GM12892 (cell line): ENCODE measurements around the gene PLD1.
A peak's percentile ranks its signal among the peaks of the same experiment; 100 is the strongest.

Experiments
- DNase-seq: peaks from one replicate; pipeline ENCODE4 v3.0.0; 2011; ENCODE audit not compliant: insufficient read length
- FAIRE-seq: peaks from 2 replicates; lab custom pipeline; 2011; peaks lifted over from hg19 to GRCh38; lab: Jason Lieb, UNC
- POLR2A ChIP-seq: IDR thresholded peaks from 2 replicates; pipeline ENCODE4 v1.6.1; 2011; ENCODE audit warnings: low read depth, low read length, control low read depth
- POLR2AphosphoS5 ChIP-seq: IDR thresholded peaks from 2 replicates; pipeline ENCODE4 v1.6.1; 2011; ENCODE audit warnings: low read depth, low read length, control low read depth
- TAF1 ChIP-seq: IDR thresholded peaks from 2 replicates; pipeline ENCODE4 v1.6.1; 2011; ENCODE audit warnings: low read depth, mild to moderate bottlenecking, control low read depth, low read length, borderline replicate concordance

The PLD1 gene

DNA sequence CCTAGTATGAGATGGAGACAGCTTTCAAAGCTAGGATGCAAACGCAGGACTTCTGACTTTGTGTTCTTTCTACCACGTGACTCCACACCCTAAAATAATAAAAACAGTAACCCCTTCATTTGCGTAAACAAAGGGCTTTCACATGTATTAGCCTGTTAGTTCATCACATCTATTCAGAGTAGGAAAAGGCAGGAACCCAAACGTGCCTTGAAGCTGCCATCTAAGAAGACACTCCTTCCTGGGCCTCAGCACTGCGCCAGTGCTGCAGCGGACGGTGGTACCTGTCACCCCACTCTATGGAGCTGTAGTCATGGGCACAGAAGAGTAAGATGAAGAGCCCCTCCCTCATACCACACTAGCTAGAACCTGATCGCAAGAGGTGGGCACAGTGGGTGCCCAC is 34.3 kb downstream of the PLD1 start:
- FAIRE-seq (no peak), DNase-seq (no peak)
- TF ChIP-seq POLR2A = no peak
- no peak for TF ChIP-seq TAF1
- no peak for TF ChIP-seq POLR2AphosphoS5

DNA sequence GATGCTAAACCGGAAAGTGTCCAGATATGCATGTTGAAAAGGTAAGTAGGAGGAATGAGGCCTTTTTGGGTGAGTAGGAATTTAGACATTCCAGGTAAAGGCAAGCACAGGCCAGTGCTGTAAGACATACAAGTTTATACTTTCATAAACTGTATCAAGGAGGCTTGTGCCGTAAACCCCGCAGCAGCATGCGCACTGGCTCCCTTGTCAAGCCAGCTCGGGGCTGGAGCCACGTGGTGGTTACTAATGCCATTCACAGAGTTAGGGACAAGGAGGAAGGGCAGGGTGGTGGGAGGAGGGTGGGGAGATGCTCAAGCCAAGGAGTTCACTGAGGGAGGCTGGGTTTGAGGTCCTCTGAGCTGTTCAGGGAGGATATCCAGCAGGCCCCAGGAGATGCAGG is 35.8 kb downstream of the PLD1 start:
- TF ChIP-seq POLR2A (no peak), POLR2AphosphoS5 (no peak), TAF1 (no peak)
- no peak for DNase-seq
- FAIRE-seq = no peak

DNA sequence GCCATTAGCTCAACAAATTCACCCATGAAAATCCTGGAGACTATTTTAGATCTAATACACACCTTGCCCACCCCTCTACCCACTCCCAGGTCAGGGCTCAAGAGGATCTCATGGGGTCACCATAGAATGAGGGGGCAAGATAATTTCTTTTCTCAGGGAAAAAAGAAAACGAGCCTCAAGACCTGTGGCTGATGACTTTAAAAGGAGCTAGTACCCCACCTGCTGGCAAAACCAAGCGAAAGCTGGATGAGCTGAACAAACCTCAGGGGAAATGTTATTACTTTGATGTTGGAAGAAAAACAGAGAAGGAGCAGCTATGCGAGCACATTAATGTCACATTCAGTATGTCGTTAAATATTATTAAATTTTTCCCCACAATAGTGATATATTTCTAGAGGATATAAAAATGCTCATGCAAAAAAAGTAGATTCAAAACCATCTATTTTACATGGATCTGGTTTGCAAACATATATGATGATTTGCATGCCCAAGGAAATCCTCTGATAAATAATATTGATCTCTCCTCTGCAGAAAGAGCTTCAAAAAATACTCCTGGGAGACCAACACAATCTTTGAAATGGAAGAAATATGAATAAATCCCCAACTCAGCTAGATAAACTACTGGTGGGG is 37.7 kb downstream of the PLD1 start:
- FAIRE-seq = peak; percentile 24
- DNase-seq = peak; percentile 20
- TF ChIP-seq POLR2A (no peak), POLR2AphosphoS5 (no peak), TAF1 (no peak)

DNA sequence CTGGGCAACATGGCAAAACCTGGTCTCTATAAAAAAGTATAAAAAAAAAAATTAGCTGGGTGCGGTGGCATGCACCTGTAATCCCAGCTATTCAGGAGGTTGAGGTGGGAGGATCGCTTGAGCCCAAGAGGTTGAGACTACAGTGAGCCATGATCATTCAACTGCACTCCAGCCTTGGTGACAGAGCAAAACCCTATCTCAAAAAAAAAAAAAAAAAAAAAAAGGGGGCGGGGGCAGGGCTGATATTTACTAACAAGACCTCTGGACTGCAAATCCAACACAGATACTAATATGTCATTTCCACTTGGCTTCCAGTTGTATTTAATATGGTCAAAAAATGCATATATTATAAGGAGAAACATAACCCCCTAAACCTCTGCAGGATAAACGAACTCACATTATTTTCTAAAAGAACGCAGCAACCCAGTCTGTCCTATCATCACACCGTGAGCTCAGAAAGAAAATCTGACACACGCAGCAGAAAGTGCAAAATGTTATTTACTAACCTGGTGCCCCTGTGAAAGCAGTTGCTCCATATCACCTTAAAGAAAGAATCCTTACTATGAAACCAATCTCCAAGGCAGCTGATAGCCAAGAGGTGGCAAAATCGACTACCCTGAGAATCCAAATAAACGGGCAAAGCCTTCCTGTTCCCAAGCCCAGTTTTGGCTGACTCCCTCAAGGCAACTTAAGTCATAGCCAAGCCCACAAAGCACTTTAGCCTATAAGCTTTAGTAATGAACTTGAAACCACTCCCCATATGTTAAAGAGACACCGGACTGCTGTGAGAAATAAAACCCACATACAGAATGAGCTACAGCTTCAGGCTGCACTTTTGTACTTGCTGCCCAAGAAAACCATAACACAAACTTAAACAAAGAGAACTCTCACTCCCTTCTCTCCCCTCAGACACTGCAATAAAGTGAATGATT is 39.3 kb downstream of the PLD1 start:
- FAIRE-seq = no peak
- DNase-seq = no peak
- no peak for TF ChIP-seq TAF1

DNA sequence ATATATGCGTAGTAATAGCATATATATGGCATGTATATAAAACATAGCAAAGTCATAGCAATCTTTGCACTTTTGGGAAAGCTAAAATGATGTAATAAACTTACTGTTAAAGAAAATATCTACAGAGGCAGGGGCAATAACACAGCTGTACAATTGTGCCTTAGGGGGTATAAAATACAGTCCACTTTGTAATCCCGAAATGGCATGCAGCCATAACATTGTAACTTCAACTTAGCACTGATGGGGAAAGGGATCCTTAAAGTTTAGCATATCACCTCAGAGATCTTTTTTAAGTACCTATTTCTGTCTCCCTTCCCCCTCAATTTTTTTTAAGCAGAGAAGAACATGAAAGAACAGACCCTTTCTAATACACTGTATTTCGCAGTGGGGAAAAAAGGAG is 40.8 kb downstream of the PLD1 start:
- DNase-seq = no peak
- TF ChIP-seq TAF1 = no peak
- TF ChIP-seq POLR2AphosphoS5 = no peak
- no peak for TF ChIP-seq POLR2A
- no peak for FAIRE-seq

DNA sequence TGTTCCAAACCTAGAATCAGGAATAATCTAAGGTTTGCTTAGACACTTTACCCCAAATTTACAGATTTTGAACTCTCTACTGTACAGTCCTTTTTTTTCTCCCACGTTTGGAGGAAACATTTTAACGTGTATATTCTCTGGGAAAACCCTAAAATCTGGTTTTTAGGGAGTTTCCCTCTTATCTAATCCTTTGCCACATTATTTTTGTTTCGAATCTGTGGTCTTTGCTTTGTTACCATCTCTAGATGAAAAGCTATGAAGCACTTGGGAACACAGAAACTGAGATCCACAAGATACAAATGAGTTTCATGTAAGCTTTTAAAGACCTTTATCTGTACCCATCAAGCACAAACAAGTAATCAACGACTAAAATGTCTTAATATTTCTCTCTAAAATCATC is 41.3 kb downstream of the PLD1 start:
- DNase-seq (no peak), FAIRE-seq (no peak)
- TF ChIP-seq POLR2AphosphoS5 (no peak), POLR2A (no peak), TAF1 (no peak)

DNA sequence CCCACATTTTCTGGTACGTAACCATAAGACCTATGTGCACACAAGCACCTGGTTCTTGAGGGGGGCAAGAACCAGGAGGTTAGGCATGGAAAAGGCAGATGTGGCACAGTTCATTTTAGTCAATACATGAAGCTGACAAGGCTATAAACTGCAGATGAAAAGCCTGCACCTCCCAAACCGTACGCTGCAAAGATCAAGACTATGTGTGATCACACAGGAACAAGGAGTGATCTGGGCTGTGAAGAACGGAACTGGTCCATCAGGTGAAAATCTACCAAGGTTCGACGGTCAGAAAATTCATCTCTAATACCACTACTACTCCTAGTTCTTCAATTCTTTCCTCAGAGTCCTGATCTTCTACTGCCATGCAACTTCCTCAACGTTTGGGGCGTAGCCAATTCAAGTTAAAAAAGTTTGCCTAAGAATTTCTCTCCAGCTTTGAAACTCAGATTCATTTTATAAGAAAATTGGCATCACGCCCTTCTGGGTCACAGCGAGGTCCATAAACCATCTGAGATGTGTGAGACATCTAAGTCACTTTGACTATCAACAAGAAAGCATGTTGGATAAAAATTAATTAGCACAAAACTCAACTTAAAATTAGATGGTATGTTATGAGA is 41.9 kb downstream of the PLD1 start:
- DNase-seq (no peak), FAIRE-seq (no peak)
- TF ChIP-seq TAF1 (no peak), POLR2AphosphoS5 (no peak), POLR2A (no peak)

DNA sequence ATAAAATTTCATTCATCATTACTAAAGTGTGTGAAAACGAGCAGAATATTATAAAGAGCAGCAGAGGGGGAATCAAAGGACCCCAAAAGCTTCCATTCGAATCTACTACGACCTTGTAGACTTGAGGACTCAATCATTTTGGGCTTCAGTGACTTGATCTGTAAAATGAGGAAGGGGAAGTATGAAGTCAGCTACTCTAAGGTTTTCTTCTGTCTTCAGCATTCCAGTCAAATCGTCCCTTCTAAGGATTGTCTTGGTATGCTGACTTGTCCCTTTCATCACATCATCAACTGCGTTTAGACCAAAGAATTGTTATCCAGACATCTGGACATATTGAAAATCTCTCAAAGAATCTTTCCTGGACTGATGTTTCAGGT is 44.8 kb downstream of the PLD1 start:
- DNase-seq (no peak), FAIRE-seq (no peak)
- TF ChIP-seq TAF1 (no peak), POLR2AphosphoS5 (no peak), POLR2A (no peak)

DNA sequence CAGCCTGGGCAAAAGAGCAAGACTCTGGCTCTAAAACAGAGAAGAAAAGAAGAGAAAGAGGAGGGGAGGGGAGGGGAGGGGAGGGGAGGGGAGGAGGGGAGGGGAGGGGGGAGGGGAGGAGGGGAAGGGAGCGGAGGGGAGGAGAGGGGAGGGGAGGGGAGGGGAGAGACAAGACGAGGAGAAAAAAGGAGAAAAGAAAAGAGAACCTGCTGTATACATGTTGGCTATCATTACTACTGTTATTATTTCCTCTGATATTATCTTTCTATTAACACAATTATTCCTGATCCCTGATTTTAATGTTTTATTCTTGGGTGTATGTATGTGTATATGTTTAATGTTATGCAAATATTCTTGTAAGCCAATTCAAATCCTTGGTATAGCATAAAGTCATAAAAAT is 46.9 kb downstream of the PLD1 start:
- TF ChIP-seq POLR2AphosphoS5 (no peak), TAF1 (no peak), POLR2A (no peak)

DNA sequence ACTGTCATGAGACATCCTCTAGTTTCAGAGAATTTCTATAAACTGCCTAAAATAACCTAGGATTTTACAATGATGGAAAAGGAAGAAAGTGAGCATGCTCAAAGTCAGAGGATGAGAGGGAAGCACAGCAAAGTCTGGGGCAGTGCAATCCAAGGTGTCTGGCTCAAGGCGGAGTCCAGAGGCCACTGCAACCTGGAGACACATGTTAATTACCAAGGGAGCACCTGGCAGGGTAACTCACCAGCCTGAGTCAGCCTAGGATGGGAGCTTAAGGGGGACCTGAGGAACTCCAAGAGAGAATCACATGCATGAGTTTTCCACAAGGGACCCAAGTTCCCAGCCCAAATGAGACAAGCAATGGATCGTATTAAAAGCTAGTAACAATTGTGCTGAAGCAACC is 49.8 kb downstream of the PLD1 start:
- FAIRE-seq (no peak), DNase-seq (no peak)
- TF ChIP-seq TAF1 (no peak), POLR2A (no peak), POLR2AphosphoS5 (no peak)

More for the DNA sequence above, 46.9 kb downstream of the PLD1 start:
- DNase-seq (no peak), FAIRE-seq (no peak)

DNA sequence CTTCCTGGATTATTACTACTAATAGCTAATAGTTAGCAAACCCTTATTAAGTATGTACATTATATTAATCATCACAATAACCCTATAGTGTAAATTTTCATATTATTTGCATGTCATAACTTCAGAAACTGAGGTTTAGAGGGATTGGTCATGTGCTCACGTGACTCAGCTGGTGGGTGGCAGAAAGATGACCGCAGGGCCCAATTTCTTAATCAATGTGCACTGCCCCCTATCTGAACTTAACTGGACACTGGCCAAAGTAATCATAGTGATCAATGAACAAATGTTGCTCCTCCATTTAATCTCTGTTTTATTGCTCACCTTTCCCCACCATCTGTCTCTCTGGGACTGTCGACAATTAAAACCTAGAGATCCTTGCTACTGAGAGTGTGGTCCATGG is 52.2 kb downstream of the PLD1 start:
- TF ChIP-seq TAF1 = no peak
- no peak for TF ChIP-seq POLR2AphosphoS5
- TF ChIP-seq POLR2A = no peak
- DNase-seq (no peak), FAIRE-seq (no peak)
